Motor neuron (in vitro differentiated cells): ENCODE data around the gene INTS13. TPM values are rescaled to one million over a fixed set of nuclear protein-coding genes. Genes with fewer than 3 reads are reported as not detected.

Experiments used
- ATAC-seq, 8 experiments: fragments of 200-7000 bp; cut with Tn5 transposase; replicated peaks in 6 of 8; 2 replicates each; pipeline ENCODE4 v1.8.0; 2021; ENCODE audit warnings: mild to moderate bottlenecking in 8 of 8, moderate library complexity in 8 of 8
- H3K27ac ChIP-seq, 2 donors: fragments of 250-450 bp; sonication (Bioruptor Pico); 2 replicates each; pipeline ENCODE4 v1.9.0; 2021; ENCODE audit warnings: antibody characterized with exemption in 2 of 2, mild to moderate bottlenecking in 2 of 2, moderate library complexity in 1 of 2
- H3K4me1 ChIP-seq, 2 donors: fragments of 250-450 bp; sonication (Bioruptor Pico); replicated peaks in 1 of 2; 2 replicates each; pipeline ENCODE4 v1.6.1; 2021; ENCODE audit warnings: antibody characterized with exemption in 2 of 2, mild to moderate bottlenecking in 2 of 2, moderate library complexity in 1 of 2
- H3K4me3 ChIP-seq, 5 donors: fragments of 250-450 bp; sonication (Bioruptor Pico); 2 replicates each; pipeline ENCODE4 v1.9.0; 2021; ENCODE audit warnings: antibody characterized with exemption in 5 of 5, mild to moderate bottlenecking in 5 of 5, moderate library complexity in 4 of 5
- WGBS, 10 experiments: fragments of 450-650 bp; shearing (Covaris generic); methylation state at CpG; one replicate each; pipeline ENCODE4 v1.0.0; 2022; 5-methylcytosine and 5-hydroxymethylcytosine counted together
- in situ Hi-C, 9 experiments: fragments of 400-800 bp; cut with MboI; loops; one replicate each; pipeline ENCODE4 v1.15.0; 2021; ENCODE audit warnings: low sequenced_read_pairs in 9 of 9, low pct_unique_long_range_greater_than_20kb in 2 of 9; ENCODE audit not compliant: unreplicated experiment in 9 of 9
- total RNA-seq, 8 experiments: library from RNA; unstranded; fragments of 300-600 nt; gene quantifications; 2 replicates each; pipeline versions ENCODE4 v1.2.3 to v1.2.4, GENCODE V29; 2022

The INTS13 gene
- total RNA-seq, 8 experiments from 2014 or later = 15.9 to 49.1 (median 21.4) TPM

GRCh38 chr12:26855337-26855736 lies 82.4 kb downstream of the INTS13 start:
- H3K27ac ChIP-seq = no peak overlapping the region
- 33 to 82% (median 59%) methylated on average over 1 of the region's 1 CpG; no CpG with 5 or more reads in 2 of the 10 experiments for WGBS, 10 experiments
- H3K4me1 ChIP-seq = peaks cover 7 to 9% of the 10 kb centered on the region in 2 donors
- in situ Hi-C loops = no loop called here
- ATAC-seq = no peak
- H3K4me3 ChIP-seq = no peak overlapping the region

Other genes starting within 250 kb of the INTS13 start
- 10 to 100 TPM in 4 of 8 experiments, 1 to 10 TPM in 2, under 1 TPM in 2; 0.27 to 51.5 (median 11.5) TPM for gene ITPR2, start 104.8 kb downstream of the INTS13 start, total RNA-seq
- gene FGFR1OP2, start 489 bp upstream of the INTS13 start, total RNA-seq = 10 to 100 TPM; 28.3 to 55.4 (median 44.8) TPM
- 10 to 100 TPM; 26.4 to 70.4 (median 39.6) TPM for gene TM7SF3, start 76.4 kb upstream of the INTS13 start, total RNA-seq
- 10 to 100 TPM; 34.8 to 57.0 (median 44.6) TPM for gene MED21, start 84.6 kb upstream of the INTS13 start, total RNA-seq
- gene C12orf71, start 144.6 kb upstream of the INTS13 start, total RNA-seq = not detected